Esophagus muscularis mucosa (tissue), 4 donors: ENCODE results near the gene CCDC89. TPM values are rescaled to one million over a fixed set of nuclear protein-coding genes. Genes with fewer than 3 reads are reported as not detected.
"Not testable (repeated sequence)": the region's sequence is repeated elsewhere in the genome, so short reads cannot be mapped to it uniquely, and the experiment has no call there.

Experiments
- DNase-seq: peaks from one replicate; pipeline ENCODE4 v3.0.0-alpha.2; 2017; ENCODE audit errors: extremely low spot score
- H3K27ac ChIP-seq, 4 donors: fragments of 200-600 bp; sonication (generic); replicated peaks in 1 of 4; 1 replicate in 3 of 4; 2 replicates in 1 of 4; pipeline ENCODE4 v1.5.1; 2016 to 2019; ENCODE audit warnings: mild to moderate bottlenecking in 1 of 4
- H3K27me3 ChIP-seq, 4 donors: fragments of 200-600 bp; sonication (generic); one replicate each; pipeline versions ENCODE4 v1.5.1 to v1.6.0; 2016 to 2019
- H3K36me3 ChIP-seq, 4 donors: fragments of 200-600 bp; sonication (generic); one replicate each; pipeline ENCODE4 v1.5.1; 2016 to 2019
- H3K4me1 ChIP-seq, 4 donors: fragments of 200-600 bp; sonication (generic); one replicate each; pipeline ENCODE4 v1.5.1; 2016 to 2019
- H3K4me3 ChIP-seq, 4 donors: fragments of 200-600 bp; sonication (generic); 1 replicate in 2 of 4; 2 replicates in 2 of 4; pipeline ENCODE4 v1.5.1; 2016 to 2019; ENCODE audit warnings: mild to moderate bottlenecking in 4 of 4, moderate library complexity in 1 of 4
- H3K9me3 ChIP-seq, 4 donors: fragments of 200-600 bp; sonication (generic); 1 replicate in 3 of 4; 2 replicates in 1 of 4; pipeline ENCODE4 v1.5.1; 2016 to 2019
- CTCF ChIP-seq, 3 experiments: fragments of 200-600 bp in 2 of 3; fragments of 450-650 bp in 1 of 3; sonication (generic) in 2 of 3; IDR thresholded peaks; one replicate each; pipeline ENCODE4 v1.5.1; 2017 to 2019; ENCODE audit warnings: antibody characterized with exemption in 3 of 3, mild to moderate bottlenecking in 2 of 3, moderate library complexity in 1 of 3
- EP300 ChIP-seq: sonication (generic); formaldehyde crosslinking; IDR thresholded peaks from one replicate; pipeline ENCODE4 v1.6.1; 2017; ENCODE audit warnings: antibody characterized with exemption
- POLR2A ChIP-seq: fragments of 450-650 bp; IDR thresholded peaks from one replicate; pipeline ENCODE4 v1.6.1; 2017; ENCODE audit warnings: antibody characterized with exemption, moderate library complexity, mild to moderate bottlenecking, low read depth
- POLR2AphosphoS5 ChIP-seq, 2 donors: sonication (generic); formaldehyde crosslinking; IDR thresholded peaks; one replicate each; pipeline ENCODE4 v1.6.1; 2017; ENCODE audit warnings: antibody characterized with exemption in 2 of 2
- WGBS: methylation state at CpG from one replicate; pipeline ENCODE4 v1.1.5; 2018; 5-methylcytosine and 5-hydroxymethylcytosine counted together
- intact Hi-C: fragments of 100-400 bp; cut with DNase I; formaldehyde crosslinking; loops from one replicate; pipeline ENCODE4 v1.15.1; 2023
- total RNA-seq, 4 donors: library from RNA; depleted of rRNA; stranded (reverse); fragments of >200 nt; gene quantifications; one replicate each; pipeline versions ENCODE4 v1.1.0 to v1.2.1, GENCODE V29; 2016

CCDC89 gene
- total RNA-seq, 4 donors from 2014 or later: 0.83 to 2.9 (median 2.5) TPM

GRCh38 chr11:85661972-85662664, 23.9 kb downstream of the CCDC89 start:
- intact Hi-C loops: loop anchor here (5.0 kb wide), 1 partner anchor 65 kb away; no protein-coding TSS in a partner anchor
- no peak for DNase-seq
- Histone ChIP-seq H3K4me3 (peak overlapping the region; percentile 82 to 90 (median 86)), H3K27me3 (no peaks in the 10 kb centered on the region), H3K9me3 (no peaks in the 10 kb centered on the region), H3K4me1 (peaks cover 47 to 58% (median 57%) of the 10 kb centered on the region in 4 donors), H3K27ac (peak overlapping the region in 2 of 4 donors; percentile 94 to 97), H3K36me3 (peaks cover 0 to 33% (median 16%) of the 10 kb centered on the region in 4 donors)
- TF ChIP-seq POLR2A (no peak), CTCF (IDR thresholded peaks at IDR 0.05) (no peak), EP300 (no peak), POLR2AphosphoS5 (IDR thresholded peaks at IDR 0.05) (no peak)
- 8% methylated on average over 4 of the region's 4 CpGs for WGBS

GRCh38 chr11:85658180-85658579, 27.8 kb downstream of the CCDC89 start:
- no peak overlapping the region for H3K4me3 ChIP-seq
- peaks cover 6 to 68% (median 41%) of the 10 kb centered on the region in 4 donors for H3K36me3 ChIP-seq
- H3K4me1 ChIP-seq: peaks cover 42 to 62% (median 55%) of the 10 kb centered on the region in 4 donors
- no peaks in the 10 kb centered on the region for H3K27me3 ChIP-seq
- intact Hi-C loops: no loop called here
- no peak for DNase-seq
- no peak overlapping the region for H3K27ac ChIP-seq
- no peak for TF ChIP-seq POLR2AphosphoS5 (IDR thresholded peaks at IDR 0.05)
- no peak for TF ChIP-seq EP300
- no peak for TF ChIP-seq POLR2A
- TF ChIP-seq CTCF (IDR thresholded peaks at IDR 0.05): no peak
- WGBS: 34% methylated on average over 1 of the region's 1 CpG
- no peaks in the 10 kb centered on the region for H3K9me3 ChIP-seq

- H3K36me3 ChIP-seq: peaks cover 6 to 73% (median 39%) of the 10 kb centered on the region in 4 donors
- DNase-seq: no peak
- H3K4me3 ChIP-seq: no peak overlapping the region
- H3K9me3 ChIP-seq: no peaks in the 10 kb centered on the region
- no peaks in the 10 kb centered on the region for H3K27me3 ChIP-seq
- TF ChIP-seq POLR2AphosphoS5 (IDR thresholded peaks at IDR 0.05): no peak
- no peak for TF ChIP-seq EP300
- no peak for TF ChIP-seq CTCF (IDR thresholded peaks at IDR 0.05)
- TF ChIP-seq POLR2A: no peak
- WGBS: 91% methylated on average over 1 of the region's 1 CpG
- peaks cover 29 to 49% (median 41%) of the 10 kb centered on the region in 4 donors for H3K4me1 ChIP-seq
- no peak overlapping the region for H3K27ac ChIP-seq
- intact Hi-C loops: no loop called here
These were observed 29.2 kb downstream of the CCDC89 start for GRCh38 chr11:85656777-85657176.

GRCh38 chr11:85654343-85654742, 31.7 kb downstream of the CCDC89 start:
- H3K27me3 ChIP-seq, DNase-seq, intact Hi-C loops, H3K27ac ChIP-seq, H3K9me3 ChIP-seq, H3K4me3 ChIP-seq: not testable (repeated sequence)
- Histone ChIP-seq H3K4me1 (peaks cover 7 to 29% (median 19%) of the 10 kb centered on the region in 4 donors), H3K36me3 (peaks cover 6 to 70% (median 36%) of the 10 kb centered on the region in 4 donors)
- WGBS: 93% methylated on average over 4 of the region's 4 CpGs

- no peaks in the 10 kb centered on the region for H3K9me3 ChIP-seq
- no peaks in the 10 kb centered on the region for H3K27me3 ChIP-seq
- no peak for TF ChIP-seq CTCF (IDR thresholded peaks at IDR 0.05)
- TF ChIP-seq POLR2AphosphoS5 (IDR thresholded peaks at IDR 0.05): no peak
- TF ChIP-seq POLR2A: no peak
- TF ChIP-seq EP300: no peak
- H3K4me1 ChIP-seq: peaks cover 16 to 28% (median 17%) of the 10 kb centered on the region in 4 donors
- 63% methylated on average over 3 of the region's 3 CpGs for WGBS
- peaks cover 6 to 56% (median 33%) of the 10 kb centered on the region in 4 donors for H3K36me3 ChIP-seq
- no peak for DNase-seq
- H3K27ac ChIP-seq: no peak overlapping the region
- no peak overlapping the region for H3K4me3 ChIP-seq
- intact Hi-C loops: no loop called here
These were observed 33.1 kb downstream of the CCDC89 start for GRCh38 chr11:85652786-85653447.
